Duodenal mucosa (tissue), 2 donors: ENCODE data around the gene CXXC5.

Experiments used
- H3K27ac ChIP-seq: one replicate; pipeline ENCODE4 v1.7.0; 2013; ENCODE audit warnings: low read depth, low read length
- H3K27me3 ChIP-seq, 2 donors: one replicate each; pipeline ENCODE4 v1.7.0; 2013; ENCODE audit warnings: low read length in 2 of 2, control low read depth in 1 of 2; ENCODE audit not compliant: insufficient read depth in 2 of 2, control insufficient read depth in 1 of 2
- H3K36me3 ChIP-seq, 2 donors: one replicate each; pipeline ENCODE4 v1.7.0; 2013; ENCODE audit warnings: low read length in 2 of 2, control low read depth in 1 of 2; ENCODE audit not compliant: insufficient read depth in 2 of 2, control insufficient read depth in 1 of 2
- H3K4me1 ChIP-seq, 2 donors: one replicate each; pipeline ENCODE4 v1.7.0; 2013; ENCODE audit warnings: low read length in 2 of 2, control low read depth in 1 of 2; ENCODE audit not compliant: insufficient read depth in 2 of 2, control insufficient read depth in 1 of 2
- H3K4me3 ChIP-seq, 2 donors: one replicate each; pipeline ENCODE4 v1.7.0; 2013; ENCODE audit warnings: low read length in 2 of 2, low read depth in 1 of 2
- H3K9ac ChIP-seq, 2 donors: one replicate each; pipeline ENCODE4 v1.7.0; 2013; ENCODE audit warnings: low read length in 2 of 2, low read depth in 1 of 2
- H3K9me3 ChIP-seq, 2 donors: one replicate each; pipeline ENCODE4 v1.7.0; 2013; ENCODE audit warnings: low read length in 2 of 2, control low read depth in 1 of 2; ENCODE audit not compliant: control insufficient read depth in 1 of 2

CXXC5 gene

GRCh38 chr5:139731281-139731680 is 83.1 kb downstream of the CXXC5 start:
- no peaks in the 10 kb centered on the region for H3K9me3 ChIP-seq
- no peaks in the 10 kb centered on the region for H3K27me3 ChIP-seq
- H3K9ac ChIP-seq, result no peak overlapping the region
- no peak overlapping the region for H3K4me3 ChIP-seq
- no peaks in the 10 kb centered on the region for H3K36me3 ChIP-seq
- peaks cover 6 to 12% of the 10 kb centered on the region in 2 donors for H3K4me1 ChIP-seq
- H3K27ac ChIP-seq, result no peak overlapping the region

GRCh38 chr5:139732019-139732418 is 83.9 kb downstream of the CXXC5 start:
- Histone ChIP-seq H3K36me3 (no peaks in the 10 kb centered on the region), H3K4me1 (peaks cover 6 to 12% of the 10 kb centered on the region in 2 donors), H3K27me3 (no peaks in the 10 kb centered on the region), H3K27ac (no peak overlapping the region), H3K9me3 (no peaks in the 10 kb centered on the region), H3K4me3 (no peak overlapping the region), H3K9ac (no peak overlapping the region)

- H3K27me3 ChIP-seq, result no peaks in the 10 kb centered on the region
- H3K36me3 ChIP-seq, result no peaks in the 10 kb centered on the region
- no peak overlapping the region for H3K27ac ChIP-seq
- no peak overlapping the region for H3K9ac ChIP-seq
- H3K9me3 ChIP-seq, result no peaks in the 10 kb centered on the region
- peaks cover 6 to 12% of the 10 kb centered on the region in 2 donors for H3K4me1 ChIP-seq
- H3K4me3 ChIP-seq, result no peak overlapping the region
Observed at GRCh38 chr5:139733010-139733688, 85.0 kb downstream of the CXXC5 start.
